HS-5 (cell line): ENCODE measurements around the gene SLC9B1.
A peak's percentile ranks its signal among the peaks of the same experiment; 100 is the strongest.
"Not testable (repeated sequence)": the region's sequence is repeated elsewhere in the genome, so short reads cannot be mapped to it uniquely, and the experiment has no call there.

Experiments
- DNase-seq: peaks from one replicate; pipeline ENCODE4 v3.0.0-alpha.2; 2012; ENCODE audit warnings: low read depth

Gene SLC9B1

GRCh38 chr4:102878349-102878748, 141.2 kb downstream of the SLC9B1 start:
- not testable (repeated sequence) for DNase-seq

- not testable (repeated sequence) for DNase-seq
These were observed 141.9 kb downstream of the SLC9B1 start for GRCh38 chr4:102877477-102878106.

GRCh38 chr4:102871772-102872171, 147.7 kb downstream of the SLC9B1 start:
- DNase-seq, result no peak

- no peak for DNase-seq
These were observed 149.8 kb downstream of the SLC9B1 start for GRCh38 chr4:102869569-102870197.

DNA sequence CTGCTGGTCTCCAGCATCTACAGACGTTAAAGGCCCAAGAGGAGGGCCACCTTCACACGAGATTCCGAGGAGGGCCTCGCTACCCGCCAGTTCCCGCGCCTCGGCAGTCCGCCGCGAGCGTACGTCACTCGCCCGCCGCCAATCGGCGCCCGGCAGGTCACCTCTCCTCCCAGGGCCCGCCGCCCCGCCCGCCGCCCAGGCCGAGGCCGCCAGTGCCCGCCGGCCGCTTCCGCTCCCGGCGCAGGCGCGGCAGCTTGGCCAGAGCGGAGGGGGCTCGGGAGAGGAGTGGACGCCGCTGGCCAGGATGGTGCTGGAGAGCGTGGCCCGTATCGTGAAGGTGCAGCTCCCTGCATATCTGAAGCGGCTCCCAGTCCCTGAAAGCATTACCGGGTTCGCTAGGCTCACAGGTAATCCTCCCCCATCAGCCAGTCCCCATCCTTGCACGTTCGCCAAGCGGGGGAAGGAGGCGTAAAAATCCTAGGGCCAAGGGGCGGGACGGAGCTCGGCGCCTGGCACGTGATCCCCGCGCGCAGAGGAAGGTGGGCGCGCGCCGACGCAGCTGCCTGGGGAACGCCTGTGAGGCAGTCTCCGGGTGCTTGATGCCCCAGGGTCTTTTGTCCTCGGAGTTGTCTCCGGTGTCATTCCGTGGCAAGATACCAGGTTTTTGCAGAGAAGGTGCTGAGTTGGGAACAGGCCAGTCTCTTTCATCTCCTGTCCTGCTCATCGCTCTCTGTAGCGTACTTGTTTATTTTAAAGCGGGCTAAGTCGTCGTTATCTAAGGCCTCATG, 150.5 kb downstream of the SLC9B1 start, which contains the start of gene CISD2:
TSS of gene CISD2 (plus strand) at position 212 of the 788 bp plus-strand sequence. CDS start at position 305, 93 bp downstream.
- DNase-seq, result peak; percentile 76

DNA sequence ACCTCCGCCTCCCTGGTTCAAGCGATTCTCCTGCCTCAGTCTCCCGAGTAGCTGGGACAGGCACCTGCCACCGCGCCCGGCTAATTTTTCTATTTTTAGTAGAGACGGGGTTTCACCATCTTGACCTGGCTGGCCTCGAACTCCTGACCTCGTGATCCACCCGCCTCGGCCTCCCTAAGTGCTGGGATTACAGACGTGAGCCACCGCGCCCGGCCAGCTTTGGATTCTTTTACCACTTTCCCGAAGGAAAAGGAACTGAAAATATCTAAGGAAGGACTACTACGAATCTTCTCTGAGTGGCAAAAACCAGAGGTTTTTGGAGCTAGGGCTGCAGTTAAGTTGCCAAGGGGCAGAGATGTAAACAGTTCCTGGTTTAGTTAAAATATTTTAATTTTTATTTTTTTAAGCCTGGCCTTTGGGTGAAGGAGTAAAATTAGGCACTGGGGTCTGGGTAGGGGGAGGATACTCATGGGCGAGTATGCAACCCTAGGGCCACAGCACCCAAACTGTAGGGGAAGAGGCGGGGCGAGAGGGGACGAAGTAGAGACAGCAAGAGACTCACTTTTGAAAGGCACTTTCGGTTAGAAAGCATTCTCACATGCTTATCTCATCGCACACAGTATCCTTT, 151.2 kb downstream of the SLC9B1 start:
- no peak for DNase-seq

DNA sequence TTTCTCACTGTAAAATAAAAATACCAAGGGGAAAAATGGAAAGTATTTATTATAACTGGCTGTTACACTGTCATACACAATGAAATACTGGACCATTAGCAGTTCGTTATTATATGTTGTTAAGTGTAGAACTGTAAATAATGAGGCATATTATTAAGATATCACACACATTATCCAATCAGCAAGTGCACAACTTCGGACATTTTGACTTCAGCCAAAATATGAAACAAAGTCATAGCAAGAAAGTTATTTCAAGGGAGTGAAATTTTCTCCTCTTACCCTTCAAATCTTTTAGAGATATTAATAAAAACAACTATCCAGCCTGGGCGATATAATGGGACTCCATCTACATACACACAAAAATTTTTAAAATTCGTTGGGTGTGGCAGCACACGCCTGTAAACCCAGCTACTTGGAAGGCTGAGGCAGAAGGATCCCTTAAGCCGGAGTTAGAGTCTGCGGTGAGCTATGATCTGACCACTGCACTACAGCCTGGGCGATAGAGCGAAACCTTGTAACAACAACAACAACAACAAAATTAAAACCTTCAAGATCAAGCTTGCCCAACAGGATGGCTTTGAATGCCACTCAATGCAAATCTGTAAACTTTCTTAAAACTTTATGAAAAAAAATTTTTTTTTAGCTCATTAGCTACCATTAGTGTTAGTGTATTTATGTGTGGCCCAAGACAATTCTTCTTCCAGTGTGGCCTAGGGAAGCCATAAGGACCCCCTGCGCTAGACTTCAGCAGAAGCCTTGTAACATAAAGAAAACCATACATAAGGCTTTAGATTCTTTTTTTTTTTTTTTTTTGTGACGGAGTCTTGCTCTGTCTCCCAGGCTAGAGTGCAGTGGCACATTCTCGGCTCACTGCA, 152.0 kb downstream of the SLC9B1 start:
- DNase-seq, result no peak

DNA sequence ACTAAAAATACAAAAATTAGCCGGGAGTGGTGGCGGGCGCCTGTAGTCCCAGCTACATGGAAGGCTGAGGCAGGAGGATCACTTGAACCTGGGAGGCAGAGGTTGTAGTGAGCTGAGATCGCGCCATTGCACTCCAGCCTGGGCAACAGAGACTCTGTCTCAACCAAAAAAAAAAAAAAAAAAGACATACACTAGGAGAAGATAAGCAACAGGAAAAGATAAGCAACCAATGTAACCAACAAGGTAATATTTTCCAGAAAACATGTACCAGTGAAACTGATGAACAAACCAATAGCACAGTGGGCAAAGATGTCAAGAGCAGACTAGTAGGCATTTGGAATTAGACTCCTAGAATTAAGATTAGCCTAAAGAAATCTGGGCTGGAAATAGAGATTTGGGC, 154.2 kb downstream of the SLC9B1 start:
- not testable (repeated sequence) for DNase-seq

DNA sequence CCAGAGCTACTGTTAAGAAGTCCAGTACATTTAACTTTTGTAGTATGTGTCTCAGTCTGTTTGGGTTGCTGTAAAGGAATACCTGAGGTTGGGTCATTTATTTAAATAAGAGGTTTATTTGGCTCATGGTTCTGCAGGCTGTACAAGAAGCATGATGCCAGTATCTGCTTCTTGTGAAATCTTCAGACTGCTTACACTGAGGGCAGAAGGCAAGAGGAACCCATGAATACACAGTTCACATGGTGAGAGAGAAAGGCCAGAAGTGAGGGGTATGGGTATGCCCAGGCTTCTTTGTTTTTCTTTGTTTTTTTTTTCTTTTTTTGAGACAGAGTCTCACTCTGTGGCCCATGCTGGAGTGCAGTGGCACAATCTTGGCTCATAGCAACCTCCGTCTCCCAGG, 156.8 kb downstream of the SLC9B1 start:
- no peak for DNase-seq

GRCh38 chr4:102862016-102862415, 157.5 kb downstream of the SLC9B1 start:
- DNase-seq, result no peak

DNA sequence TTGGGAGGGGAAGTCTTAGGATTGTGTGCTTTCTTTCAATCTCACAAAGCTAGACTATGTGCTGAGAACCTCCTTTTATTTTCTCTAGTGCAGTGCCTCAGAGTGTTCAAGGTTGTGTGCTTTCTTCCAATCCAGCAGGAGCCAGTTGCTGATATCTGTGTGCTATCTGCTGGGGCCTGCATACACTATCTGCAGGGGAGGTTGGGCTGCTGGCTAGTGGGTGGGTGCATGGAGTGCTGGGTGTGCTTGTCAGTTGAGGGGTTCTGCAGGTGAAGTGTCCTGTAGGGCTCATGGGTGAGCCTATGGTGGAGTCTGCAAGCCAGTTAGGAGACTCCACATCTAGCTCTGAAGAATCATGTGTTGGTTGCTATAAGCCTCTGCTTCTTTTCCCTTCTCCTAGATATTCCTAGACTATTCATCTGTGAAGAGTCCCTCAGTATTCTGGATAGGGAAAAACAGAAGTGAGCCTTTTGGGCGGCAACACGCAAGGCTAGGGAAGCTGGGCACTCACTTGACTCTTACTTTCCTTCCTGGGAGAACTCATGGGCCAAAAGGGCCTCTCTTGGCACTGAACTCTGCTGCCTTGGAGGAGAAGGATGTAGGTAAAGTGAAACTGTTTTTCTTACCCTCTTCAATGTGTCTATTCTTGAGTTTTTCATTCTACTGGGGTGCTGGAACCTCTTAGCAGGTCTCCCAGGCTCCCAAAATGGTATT, 158.7 kb downstream of the SLC9B1 start:
- no peak for DNase-seq

DNA sequence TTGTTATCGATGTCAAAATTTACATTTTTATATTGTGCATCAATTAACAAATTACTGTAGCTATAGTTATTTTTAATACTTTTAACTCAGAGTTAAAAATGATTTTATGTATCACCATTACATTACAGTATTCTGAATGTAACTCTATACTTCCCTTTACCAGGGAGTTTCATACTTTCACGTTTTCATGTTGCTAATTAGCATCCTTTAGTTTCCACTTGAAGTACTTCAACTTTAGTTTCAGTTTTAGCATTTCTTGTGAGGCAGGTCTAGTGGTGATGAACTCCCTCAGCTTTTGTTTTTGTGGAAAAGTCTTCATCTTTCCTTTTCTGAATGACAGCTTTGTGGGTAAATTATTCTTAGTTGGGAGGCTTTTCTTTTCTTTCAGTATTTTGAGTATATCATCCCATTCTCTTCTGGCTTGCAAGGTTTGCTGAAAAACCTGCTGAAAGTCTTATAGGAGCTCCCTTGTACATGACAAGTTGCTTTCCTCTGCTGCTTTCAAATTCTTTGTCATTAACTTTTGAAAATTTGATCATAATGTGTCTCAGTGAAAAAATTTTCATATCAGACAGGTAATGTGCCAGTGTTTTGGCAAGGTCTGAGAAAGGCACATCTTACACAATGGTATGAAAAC, 160.6 kb downstream of the SLC9B1 start:
- no peak for DNase-seq
